Activated T-cell treated with anti-CD3 and anti-CD28 coated beads for 1 hour (primary cell): ENCODE measurements around the gene GOLGA6D.
A peak's percentile ranks its signal among the peaks of the same experiment; 100 is the strongest.
"Not testable (repeated sequence)": the region's sequence is repeated elsewhere in the genome, so short reads cannot be mapped to it uniquely, and the experiment has no call there.

Experiments used
- DNase-seq: peaks from one replicate; pipeline ENCODE4 v3.0.0-alpha.2; 2020; ENCODE audit warnings: low read depth

GOLGA6D gene

DNA sequence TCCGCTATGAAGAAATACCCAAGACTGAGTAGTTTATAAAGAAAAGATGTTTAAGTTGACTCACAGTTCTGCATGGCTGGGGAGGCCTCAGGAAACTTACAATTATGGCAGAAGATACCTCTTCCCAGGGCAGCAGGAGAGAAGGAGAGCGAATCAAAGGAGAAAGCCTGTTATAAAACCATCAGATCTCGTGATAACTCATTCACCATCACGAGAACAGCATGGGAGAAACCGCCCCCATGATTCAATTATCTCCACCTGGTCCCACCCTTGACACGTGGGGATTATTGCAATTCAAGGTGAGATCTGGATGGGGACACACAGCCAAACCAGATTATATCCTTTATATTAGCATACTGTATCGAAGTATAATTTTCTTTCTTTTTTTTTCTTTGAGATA, 49.5 kb downstream of the GOLGA6D start:
- not testable (repeated sequence) for DNase-seq

DNA sequence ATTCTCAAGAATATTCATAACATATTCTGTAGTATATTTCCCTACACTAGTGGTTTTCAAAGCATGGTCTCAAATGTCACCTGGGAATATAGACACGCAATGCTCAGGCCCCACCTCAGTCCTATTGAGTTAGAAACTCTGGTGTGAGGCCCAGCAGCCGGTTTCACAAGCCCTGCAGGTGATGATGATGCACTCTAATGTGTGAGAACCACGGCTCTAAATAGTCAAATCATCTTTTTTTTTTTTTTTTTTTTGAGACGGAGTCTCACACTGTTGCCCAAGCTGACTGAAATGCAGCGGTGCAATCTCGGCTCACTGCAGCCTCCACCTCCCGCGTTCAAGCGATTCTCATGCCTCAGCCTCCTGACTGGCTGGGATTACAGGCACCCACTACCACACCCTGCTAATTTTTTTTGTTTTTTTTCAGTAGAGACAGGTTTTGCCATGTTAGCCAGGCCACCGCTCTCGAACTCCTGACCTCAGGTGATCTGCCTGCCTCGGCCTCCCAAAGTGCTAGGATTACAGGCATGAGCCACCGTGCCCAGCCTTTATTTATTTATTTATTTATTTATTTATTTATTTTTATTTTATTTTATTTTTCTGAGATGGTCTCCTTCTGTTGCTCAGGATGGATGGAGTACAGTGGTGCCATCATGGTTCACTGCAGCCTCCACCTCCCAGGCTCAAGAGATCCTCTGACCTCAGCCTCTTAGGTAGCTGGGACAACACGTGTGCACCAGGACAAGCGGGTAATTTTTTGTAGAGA, 51.2 kb downstream of the GOLGA6D start:
- DNase-seq, result not testable (repeated sequence)

DNA sequence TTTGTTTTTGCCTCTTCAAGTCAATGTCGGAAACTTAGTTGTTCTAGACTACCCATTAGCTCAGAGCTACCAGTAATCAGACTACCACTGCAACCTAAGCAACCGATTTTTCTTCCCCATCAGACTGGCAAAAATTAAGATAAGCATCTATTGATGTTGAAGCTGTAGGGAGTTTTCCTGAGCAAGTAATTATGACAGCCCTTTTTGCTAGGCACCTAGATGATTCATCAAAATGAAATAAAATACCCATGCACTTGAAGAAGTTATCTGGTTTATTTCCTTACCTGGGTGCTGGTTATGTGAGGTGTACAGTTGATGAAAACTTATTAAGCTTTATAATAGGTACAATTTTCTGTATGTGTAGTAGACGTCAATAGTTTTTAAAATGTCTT, 52.7 kb downstream of the GOLGA6D start:
- DNase-seq, result no peak

DNA sequence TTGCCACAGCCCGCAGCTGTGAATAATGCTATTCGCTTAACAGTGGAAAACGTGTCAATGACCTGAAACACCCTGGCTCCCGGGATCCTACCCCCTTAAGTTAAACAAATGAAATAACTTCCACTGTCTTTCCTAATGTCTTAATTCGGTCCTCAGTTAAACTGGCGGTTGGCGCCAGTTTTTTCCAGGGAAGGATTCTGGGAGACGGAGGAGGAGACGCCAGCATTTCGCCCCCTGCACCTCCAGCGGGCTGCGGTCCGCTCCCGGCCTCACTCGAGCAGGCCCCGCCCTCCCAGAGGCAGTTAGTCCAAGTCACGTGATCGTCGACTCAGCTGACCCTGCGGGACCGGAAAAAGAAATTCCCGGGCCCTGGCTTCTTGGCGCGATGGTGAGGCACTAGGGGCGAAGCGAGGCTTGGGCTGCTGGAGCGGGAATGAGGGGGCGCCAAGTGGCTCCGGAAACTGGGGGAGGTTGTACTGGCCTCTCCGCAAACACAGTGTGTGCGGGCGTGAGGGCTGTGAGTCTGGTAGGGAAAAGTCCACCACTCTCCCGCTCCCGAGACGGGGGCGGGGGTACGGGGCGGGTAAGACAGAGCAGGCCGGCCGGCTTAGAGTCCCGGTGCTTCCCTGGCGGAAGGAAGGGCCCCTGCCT, 53.2 kb downstream of the GOLGA6D start, which contains the start of gene COMMD4:
COMMD4 (plus strand) TSS at position 359 of the 651 bp plus-strand sequence; CDS start at position 386, 27 bp downstream.
- DNase-seq, result peak; percentile 54

DNA sequence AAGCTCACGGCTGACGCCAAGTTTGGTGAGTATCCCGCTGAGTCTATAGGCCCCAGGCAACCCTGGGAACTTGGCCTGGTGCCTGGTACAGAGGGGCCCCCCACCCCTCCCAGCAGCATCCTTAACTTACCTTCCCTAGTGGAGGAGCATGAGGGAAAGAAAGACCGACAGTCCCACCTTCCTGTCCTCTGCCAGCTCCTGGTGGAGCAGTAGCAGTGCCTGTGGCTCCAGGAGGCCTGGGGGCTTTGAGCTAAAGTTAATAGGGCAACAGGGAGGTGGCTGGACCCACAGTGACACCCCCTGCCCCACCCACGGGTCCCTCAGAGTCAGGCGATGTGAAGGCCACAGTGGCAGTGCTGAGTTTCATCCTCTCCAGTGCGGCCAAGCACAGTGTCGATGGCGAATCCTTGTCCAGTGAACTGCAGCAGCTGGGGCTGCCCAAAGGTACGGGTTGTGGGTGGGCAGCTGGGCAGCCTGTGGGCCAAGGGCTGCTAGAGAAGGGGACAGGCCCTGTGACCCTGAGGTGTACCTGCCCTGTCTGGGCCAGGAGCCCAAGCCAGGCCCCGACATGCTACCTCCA, 56.1 kb downstream of the GOLGA6D start:
- no peak for DNase-seq

DNA sequence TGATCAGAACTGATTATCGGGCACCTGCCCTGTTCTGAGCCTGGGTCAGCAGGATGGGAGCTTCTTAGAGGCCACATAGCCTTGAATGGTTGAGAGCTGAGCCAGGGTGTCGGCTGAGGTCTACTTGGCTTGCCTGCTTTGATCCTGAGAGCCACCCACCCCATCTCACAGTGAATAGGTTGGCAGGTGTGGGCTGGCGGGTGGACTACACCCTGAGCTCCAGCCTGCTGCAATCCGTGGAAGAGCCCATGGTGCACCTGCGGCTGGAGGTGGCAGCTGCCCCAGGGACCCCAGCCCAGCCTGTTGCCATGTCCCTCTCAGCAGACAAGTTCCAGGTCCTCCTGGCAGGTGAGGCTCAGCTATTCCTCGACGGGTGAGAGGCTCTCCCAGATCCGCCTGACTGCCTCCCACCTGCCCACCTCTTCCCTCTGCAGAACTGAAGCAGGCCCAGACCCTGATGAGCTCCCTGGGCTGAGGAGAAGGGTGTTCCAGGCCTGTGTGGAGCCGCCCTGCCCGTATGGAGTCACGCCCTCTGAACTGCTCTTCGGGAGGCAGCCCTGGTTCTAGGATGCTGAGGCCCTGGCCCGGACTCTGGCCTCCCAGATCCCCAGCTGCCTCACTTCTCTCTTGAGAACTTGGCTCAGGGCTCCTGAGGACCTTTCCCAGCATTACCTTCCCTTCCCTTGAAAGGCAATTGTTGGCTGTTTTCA, 57.1 kb downstream of the GOLGA6D start:
- DNase-seq, result no peak

DNA sequence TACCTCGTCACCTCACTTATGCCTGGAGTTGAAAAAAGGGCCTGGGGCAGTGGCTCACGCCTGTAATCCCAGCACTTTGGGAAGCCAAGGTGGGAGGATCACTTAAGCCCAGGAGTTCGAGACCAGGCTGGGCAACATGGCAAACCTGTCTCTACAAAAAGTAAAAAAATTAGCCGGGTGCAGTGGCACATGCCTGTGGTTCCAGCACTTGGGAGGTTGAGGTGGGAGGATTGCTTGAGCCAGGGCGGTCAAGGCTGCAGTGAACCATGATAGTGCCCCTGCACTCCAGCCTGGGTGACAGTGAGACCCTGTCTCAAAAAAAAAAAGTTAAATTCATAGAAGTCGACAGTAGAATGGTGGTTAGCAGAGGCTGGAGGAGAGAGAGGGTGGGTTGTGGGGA, 59.6 kb downstream of the GOLGA6D start:
- no peak for DNase-seq

DNA sequence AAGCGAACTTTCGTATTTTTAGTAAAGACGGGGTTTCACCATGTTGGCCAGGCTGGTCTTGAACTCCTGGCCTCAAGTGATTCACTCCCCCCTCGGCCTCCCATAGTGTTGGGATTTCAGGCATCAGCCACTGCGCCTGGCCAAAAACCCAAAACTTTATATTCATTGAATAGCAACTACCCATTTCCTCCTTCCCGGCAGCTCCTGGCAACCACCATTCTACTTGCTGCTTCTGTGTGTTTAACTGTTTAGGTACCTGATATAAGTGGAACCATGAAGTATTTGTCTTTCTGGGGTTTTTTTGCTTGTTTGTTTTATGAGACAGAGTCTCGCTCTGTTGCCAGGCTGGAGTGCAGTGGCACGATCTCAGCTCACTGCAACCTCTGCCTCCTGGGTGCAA, 61.3 kb downstream of the GOLGA6D start:
- DNase-seq, result not testable (repeated sequence)
